Measurements from ENCODE around the gene RTL3.

DNA sequence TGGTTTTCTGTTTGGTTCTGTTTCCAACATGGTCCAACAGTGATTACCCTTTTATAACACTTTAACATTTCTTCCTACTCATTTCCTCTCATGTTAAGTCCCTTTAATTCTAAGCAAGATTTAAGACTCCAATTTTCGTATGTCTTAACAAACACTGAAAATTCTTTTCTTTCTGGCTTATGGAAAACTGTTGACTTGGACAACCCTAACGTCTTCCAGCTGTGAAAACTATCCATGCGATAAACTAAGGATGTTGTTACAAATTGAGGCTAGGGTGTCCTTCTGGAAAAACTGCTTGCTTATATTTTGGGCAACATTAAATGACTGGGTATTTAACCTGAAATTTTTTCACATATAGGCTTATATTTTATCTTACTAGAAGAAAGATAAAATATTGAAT lies 33.9 kb upstream of the RTL3 start:
- TF ChIP-seq CTCF (IDR thresholded peaks at IDR 0.05; ENCODE audit: low read depth, low read length) = no peak
- no peak for TF ChIP-seq EZH2phosphoT487 (IDR thresholded peaks at IDR 0.05; ENCODE audit: low read depth)
